Measurements from ENCODE around the gene C19orf73. TPM values are rescaled to one million over a fixed set of nuclear protein-coding genes. Genes with fewer than 3 reads are reported as not detected.

Gene C19orf73
- total and polyA plus RNA-seq, 9 of the 15 experiments (the other 6 are each of a cell fraction or from before 2014, with no cell fraction given), result 0.08 to 7.4 (median 1.4) TPM

DNA sequence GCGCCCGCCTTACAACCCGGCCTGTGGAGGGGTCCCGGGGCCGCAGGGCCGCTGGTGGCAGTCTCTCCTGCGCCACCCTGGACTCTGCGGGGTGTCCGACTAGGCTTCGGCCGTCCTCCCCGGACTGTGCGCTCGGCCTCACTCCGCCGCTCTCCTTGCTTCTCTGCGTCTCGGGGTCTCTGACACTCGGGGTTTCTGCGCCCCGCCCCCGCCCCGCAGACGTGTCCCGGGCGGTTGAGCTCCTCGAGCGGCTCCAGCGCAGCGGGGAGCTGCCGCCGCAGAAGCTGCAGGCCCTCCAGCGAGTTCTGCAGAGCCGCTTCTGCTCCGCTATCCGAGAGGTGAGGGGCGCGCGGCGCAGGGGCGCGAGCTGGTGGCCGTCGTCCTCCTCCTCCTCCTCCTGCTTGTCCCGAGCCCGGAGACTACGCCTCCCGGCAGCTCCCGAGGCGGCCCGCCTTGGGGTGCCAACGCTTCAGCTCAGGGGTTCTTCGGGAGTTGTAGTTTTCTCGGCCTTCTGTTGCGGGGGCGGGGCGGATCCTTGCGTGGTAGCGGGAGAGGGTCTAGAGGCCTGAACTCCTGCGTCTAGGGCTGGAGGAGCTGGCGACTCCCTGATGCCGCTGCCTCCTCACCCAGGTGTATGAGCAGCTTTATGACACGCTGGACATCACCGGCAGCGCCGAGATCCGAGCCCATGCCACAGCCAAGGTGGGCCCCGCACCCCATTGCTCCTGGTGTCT, 4.1 kb downstream of the C19orf73 start (continued):
- TF ChIP-seq, protein P1, sequence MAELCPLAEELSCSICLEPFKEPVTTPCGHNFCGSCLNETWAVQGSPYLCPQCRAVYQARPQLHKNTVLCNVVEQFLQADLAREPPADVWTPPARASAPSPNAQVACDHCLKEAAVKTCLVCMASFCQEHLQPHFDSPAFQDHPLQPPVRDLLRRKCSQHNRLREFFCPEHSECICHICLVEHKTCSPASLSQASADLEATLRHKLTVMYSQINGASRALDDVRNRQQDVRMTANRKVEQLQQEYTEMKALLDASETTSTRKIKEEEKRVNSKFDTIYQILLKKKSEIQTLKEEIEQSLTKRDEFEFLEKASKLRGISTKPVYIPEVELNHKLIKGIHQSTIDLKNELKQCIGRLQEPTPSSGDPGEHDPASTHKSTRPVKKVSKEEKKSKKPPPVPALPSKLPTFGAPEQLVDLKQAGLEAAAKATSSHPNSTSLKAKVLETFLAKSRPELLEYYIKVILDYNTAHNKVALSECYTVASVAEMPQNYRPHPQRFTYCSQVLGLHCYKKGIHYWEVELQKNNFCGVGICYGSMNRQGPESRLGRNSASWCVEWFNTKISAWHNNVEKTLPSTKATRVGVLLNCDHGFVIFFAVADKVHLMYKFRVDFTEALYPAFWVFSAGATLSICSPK (IDR thresholded peaks at IDR 0.05; ENCODE audit: borderline replicate concordance), result no peak
- TF ChIP-seq RBM14 (IDR thresholded peaks at IDR 0.05; ENCODE audit: borderline replicate concordance, insufficient read depth, low read depth, low read length) (no peak), HMGN3 (IDR thresholded peaks at IDR 0.05; ENCODE audit: borderline replicate concordance, extremely low read depth, insufficient read length, low read depth, low read length) (no peak), FIP1L1 (IDR thresholded peaks at IDR 0.05; ENCODE audit: low read depth, low read length, poor library complexity, severe bottlenecking) (peak; percentile 17), KAT2B (IDR thresholded peaks at IDR 0.05; ENCODE audit: low read depth, low read length) (no peak), ZNF282 (CRISPR knock-in tag; IDR thresholded peaks at IDR 0.05) (no peak), ZNF143 (CRISPR knock-in tag; IDR thresholded peaks at IDR 0.05) (peak; percentile 79), PCBP1 (IDR thresholded peaks at IDR 0.05; ENCODE audit: low read depth, low read length, poor library complexity, severe bottlenecking) (peak; percentile 69), ZNF668 (CRISPR knock-in tag; IDR thresholded peaks at IDR 0.05) (no peak), MAZ (CRISPR knock-in tag; conservative IDR thresholded peaks at IDR 0.05 in 1 of 2, IDR thresholded peaks at IDR 0.05 in 1 of 2) (peak in 1 of 2 experiments; percentile 17; a peak in 1 of 4 replicates), ZNF766 (CRISPR knock-in tag; conservative IDR thresholded peaks at IDR 0.05) (0 out of 2 replicates have a peak, but pooled peaks have one; percentile 38)
- TF ChIP-seq, protein P2, sequence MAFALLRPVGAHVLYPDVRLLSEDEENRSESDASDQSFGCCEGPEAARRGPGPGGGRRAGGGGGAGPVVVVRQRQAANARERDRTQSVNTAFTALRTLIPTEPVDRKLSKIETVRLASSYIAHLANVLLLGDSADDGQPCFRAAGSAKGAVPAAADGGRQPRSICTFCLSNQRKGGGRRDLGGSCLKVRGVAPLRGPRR (CRISPR knock-in tag; IDR thresholded peaks at IDR 0.05), result no peak
- TF ChIP-seq, protein P3, sequence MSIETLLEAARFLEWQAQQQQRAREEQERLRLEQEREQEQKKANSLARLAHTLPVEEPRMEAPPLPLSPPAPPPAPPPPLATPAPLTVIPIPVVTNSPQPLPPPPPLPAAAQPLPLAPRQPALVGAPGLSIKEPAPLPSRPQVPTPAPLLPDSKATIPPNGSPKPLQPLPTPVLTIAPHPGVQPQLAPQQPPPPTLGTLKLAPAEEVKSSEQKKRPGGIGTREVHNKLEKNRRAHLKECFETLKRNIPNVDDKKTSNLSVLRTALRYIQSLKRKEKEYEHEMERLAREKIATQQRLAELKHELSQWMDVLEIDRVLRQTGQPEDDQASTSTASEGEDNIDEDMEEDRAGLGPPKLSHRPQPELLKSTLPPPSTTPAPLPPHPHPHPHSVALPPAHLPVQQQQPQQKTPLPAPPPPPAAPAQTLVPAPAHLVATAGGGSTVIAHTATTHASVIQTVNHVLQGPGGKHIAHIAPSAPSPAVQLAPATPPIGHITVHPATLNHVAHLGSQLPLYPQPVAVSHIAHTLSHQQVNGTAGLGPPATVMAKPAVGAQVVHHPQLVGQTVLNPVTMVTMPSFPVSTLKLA (conservative IDR thresholded peaks at IDR 0.05), result peak in 1 of 2 experiments; percentile 22; a peak in 1 of 4 replicates
- TF ChIP-seq, protein P4, sequence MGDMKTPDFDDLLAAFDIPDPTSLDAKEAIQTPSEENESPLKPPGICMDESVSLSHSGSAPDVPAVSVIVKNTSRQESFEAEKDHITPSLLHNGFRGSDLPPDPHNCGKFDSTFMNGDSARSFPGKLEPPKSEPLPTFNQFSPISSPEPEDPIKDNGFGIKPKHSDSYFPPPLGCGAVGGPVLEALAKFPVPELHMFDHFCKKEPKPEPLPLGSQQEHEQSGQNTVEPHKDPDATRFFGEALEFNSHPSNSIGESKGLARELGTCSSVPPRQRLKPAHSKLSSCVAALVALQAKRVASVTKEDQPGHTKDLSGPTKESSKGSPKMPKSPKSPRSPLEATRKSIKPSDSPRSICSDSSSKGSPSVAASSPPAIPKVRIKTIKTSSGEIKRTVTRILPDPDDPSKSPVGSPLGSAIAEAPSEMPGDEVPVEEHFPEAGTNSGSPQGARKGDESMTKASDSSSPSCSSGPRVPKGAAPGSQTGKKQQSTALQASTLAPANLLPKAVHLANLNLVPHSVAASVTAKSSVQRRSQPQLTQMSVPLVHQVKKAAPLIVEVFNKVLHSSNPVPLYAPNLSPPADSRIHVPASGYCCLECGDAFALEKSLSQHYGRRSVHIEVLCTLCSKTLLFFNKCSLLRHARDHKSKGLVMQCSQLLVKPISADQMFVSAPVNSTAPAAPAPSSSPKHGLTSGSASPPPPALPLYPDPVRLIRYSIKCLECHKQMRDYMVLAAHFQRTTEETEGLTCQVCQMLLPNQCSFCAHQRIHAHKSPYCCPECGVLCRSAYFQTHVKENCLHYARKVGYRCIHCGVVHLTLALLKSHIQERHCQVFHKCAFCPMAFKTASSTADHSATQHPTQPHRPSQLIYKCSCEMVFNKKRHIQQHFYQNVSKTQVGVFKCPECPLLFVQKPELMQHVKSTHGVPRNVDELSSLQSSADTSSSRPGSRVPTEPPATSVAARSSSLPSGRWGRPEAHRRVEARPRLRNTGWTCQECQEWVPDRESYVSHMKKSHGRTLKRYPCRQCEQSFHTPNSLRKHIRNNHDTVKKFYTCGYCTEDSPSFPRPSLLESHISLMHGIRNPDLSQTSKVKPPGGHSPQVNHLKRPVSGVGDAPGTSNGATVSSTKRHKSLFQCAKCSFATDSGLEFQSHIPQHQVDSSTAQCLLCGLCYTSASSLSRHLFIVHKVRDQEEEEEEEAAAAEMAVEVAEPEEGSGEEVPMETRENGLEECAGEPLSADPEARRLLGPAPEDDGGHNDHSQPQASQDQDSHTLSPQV (IDR thresholded peaks at IDR 0.05), result no peak
- TF ChIP-seq, protein P5, sequence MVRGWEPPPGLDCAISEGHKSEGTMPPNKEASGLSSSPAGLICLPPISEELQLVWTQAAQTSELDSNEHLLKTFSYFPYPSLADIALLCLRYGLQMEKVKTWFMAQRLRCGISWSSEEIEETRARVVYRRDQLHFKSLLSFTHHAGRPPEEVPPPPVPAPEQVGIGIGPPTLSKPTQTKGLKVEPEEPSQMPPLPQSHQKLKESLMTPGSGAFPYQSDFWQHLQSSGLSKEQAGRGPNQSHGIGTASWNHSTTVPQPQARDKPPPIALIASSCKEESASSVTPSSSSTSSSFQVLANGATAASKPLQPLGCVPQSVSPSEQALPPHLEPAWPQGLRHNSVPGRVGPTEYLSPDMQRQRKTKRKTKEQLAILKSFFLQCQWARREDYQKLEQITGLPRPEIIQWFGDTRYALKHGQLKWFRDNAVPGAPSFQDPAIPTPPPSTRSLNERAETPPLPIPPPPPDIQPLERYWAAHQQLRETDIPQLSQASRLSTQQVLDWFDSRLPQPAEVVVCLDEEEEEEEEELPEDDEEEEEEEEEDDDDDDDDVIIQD (CRISPR knock-in tag; IDR thresholded peaks at IDR 0.05), result no peak

Data from K562 (cell line).